Ishikawa (cell line): ENCODE measurements around the gene TSPAN12.

Source experiments
- CREB1 ChIP-seq: IDR thresholded peaks from 2 replicates; pipeline ENCODE4 v1.6.1; 2012; ENCODE audit warnings: low read depth
- EGR1 ChIP-seq: IDR thresholded peaks from 2 replicates; pipeline ENCODE4 v1.6.1; 2012
- FOXM1 ChIP-seq: IDR thresholded peaks from 2 replicates; pipeline ENCODE4 v1.6.1; 2012; ENCODE audit warnings: low read depth, borderline replicate concordance
- RAD21 ChIP-seq: IDR thresholded peaks from 2 replicates; pipeline ENCODE4 v1.6.1; 2012; ENCODE audit warnings: low read depth
- TAF1 ChIP-seq: IDR thresholded peaks from 2 replicates; pipeline ENCODE4 v1.6.1; 2012; ENCODE audit warnings: low read depth, mild to moderate bottlenecking
- YY1 ChIP-seq: IDR thresholded peaks from 2 replicates; pipeline ENCODE4 v1.6.1; 2012; ENCODE audit warnings: low read depth
- TF ChIP-seq, protein P1 (sequence below): IDR thresholded peaks from 2 replicates; pipeline ENCODE4 v1.6.1; 2012
- TF ChIP-seq, protein P2 (sequence below): IDR thresholded peaks from 2 replicates; pipeline ENCODE4 v1.6.1; 2012; ENCODE audit warnings: low read depth, mild to moderate bottlenecking

DNA sequence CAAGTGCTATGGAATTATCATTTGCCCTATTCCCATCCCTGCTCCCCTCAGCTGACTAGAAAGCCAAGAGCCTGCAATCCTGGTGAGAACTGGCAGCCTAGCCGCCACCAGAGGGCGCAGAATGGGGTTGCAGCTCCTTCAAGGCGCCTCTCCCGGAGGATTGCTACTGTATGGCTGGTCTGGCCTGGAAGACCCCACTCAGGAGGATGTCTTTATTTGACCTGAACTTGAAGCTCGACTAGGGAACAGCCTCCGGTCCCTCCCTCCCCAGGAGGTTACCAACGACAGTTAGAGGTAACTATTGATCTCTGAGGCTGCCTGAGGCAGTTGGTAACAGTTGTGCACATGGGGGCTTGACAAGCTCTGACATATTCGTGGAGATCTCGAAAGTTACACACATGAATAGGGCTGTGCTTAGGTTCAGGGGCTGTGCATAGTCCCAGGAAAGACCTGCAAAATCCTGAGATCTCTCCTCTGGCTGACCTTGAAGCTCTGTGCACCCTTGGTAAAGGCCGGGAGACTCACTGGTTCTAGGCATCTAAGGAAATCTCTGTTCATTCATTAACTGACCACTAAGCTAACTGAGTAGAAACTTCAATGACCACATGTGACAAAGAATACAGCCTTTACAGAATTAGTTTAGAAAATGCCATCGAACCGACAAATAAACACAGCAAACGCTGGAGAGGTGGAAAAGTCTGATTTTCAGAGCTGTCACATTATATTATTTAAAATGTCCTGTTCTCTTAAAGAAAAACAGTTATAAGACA, 65.7 kb downstream of the TSPAN12 start:
- TF ChIP-seq, protein P1, sequence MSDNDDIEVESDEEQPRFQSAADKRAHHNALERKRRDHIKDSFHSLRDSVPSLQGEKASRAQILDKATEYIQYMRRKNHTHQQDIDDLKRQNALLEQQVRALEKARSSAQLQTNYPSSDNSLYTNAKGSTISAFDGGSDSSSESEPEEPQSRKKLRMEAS = no peak
- TF ChIP-seq TAF1 (no peak), RAD21 (peak; percentile 65), CREB1 (no peak), YY1 (no peak), FOXM1 (no peak), EGR1 (no peak)
- TF ChIP-seq, protein P2, sequence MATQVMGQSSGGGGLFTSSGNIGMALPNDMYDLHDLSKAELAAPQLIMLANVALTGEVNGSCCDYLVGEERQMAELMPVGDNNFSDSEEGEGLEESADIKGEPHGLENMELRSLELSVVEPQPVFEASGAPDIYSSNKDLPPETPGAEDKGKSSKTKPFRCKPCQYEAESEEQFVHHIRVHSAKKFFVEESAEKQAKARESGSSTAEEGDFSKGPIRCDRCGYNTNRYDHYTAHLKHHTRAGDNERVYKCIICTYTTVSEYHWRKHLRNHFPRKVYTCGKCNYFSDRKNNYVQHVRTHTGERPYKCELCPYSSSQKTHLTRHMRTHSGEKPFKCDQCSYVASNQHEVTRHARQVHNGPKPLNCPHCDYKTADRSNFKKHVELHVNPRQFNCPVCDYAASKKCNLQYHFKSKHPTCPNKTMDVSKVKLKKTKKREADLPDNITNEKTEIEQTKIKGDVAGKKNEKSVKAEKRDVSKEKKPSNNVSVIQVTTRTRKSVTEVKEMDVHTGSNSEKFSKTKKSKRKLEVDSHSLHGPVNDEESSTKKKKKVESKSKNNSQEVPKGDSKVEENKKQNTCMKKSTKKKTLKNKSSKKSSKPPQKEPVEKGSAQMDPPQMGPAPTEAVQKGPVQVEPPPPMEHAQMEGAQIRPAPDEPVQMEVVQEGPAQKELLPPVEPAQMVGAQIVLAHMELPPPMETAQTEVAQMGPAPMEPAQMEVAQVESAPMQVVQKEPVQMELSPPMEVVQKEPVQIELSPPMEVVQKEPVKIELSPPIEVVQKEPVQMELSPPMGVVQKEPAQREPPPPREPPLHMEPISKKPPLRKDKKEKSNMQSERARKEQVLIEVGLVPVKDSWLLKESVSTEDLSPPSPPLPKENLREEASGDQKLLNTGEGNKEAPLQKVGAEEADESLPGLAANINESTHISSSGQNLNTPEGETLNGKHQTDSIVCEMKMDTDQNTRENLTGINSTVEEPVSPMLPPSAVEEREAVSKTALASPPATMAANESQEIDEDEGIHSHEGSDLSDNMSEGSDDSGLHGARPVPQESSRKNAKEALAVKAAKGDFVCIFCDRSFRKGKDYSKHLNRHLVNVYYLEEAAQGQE = no peak
